Progenitor cell of endocrine pancreas (in vitro differentiated cells): ENCODE results near the gene KDM1B. TPM values are rescaled to one million over a fixed set of nuclear protein-coding genes. Genes with fewer than 3 reads are reported as not detected.
"Not testable (repeated sequence)": the region's sequence is repeated elsewhere in the genome, so short reads cannot be mapped to it uniquely, and the experiment has no call there.

ENCODE experiments used
- DNase-seq: peaks from one replicate; pipeline ENCODE4 v3.0.0; 2021; ENCODE audit warnings: low spot score; ENCODE audit not compliant: unreplicated experiment
- H3K27ac Mint-ChIP-seq: 2 replicates; pipeline ENCODE4 v1.8.0; 2021; ENCODE audit warnings: mild to moderate bottlenecking, moderate library complexity, mixed read lengths
- H3K27me3 Mint-ChIP-seq: 2 replicates; pipeline ENCODE4 v1.8.0; 2021; ENCODE audit warnings: mixed read lengths
- H3K36me3 Mint-ChIP-seq: 2 replicates; pipeline ENCODE4 v1.8.0; 2022; ENCODE audit warnings: mixed read lengths; ENCODE audit not compliant: insufficient read depth
- H3K4me1 Mint-ChIP-seq: 2 replicates; pipeline ENCODE4 v1.8.0; 2021; ENCODE audit warnings: low read depth, mixed read lengths
- H3K4me3 Mint-ChIP-seq: 2 replicates; pipeline ENCODE4 v1.8.0; 2021; ENCODE audit warnings: low read depth, mild to moderate bottlenecking, moderate library complexity, mixed read lengths
- H3K9me3 Mint-ChIP-seq: 2 replicates; pipeline ENCODE4 v1.8.0; 2021; ENCODE audit warnings: low read depth, mixed read lengths
- total RNA-seq: library from RNA; stranded (reverse); gene quantifications from 2 replicates; pipeline ENCODE4 v1.2.1, GENCODE V29; 2021
- TF ChIP-seq, protein P1 (sequence below): fragments of 200-600 bp; sonication (generic); IDR thresholded peaks from one replicate; pipeline ENCODE4 v1.5.0; 2021; ENCODE audit warnings: antibody characterized with exemption, mild to moderate bottlenecking; ENCODE audit not compliant: unreplicated experiment

Gene KDM1B
- total RNA-seq, 1 donor from 2014 or later: 21.7 TPM

- Mint-ChIP-seq H3K27me3 (no peaks in the 10 kb centered on the region), H3K4me3 (no peak overlapping the region), H3K4me1 (no peaks in the 10 kb centered on the region), H3K36me3 (peaks cover 45% of the 10 kb centered on the region), H3K9me3 (peaks cover 25% of the 10 kb centered on the region), H3K27ac (no peak overlapping the region)
- DNase-seq: no peak
- TF ChIP-seq, protein P1, sequence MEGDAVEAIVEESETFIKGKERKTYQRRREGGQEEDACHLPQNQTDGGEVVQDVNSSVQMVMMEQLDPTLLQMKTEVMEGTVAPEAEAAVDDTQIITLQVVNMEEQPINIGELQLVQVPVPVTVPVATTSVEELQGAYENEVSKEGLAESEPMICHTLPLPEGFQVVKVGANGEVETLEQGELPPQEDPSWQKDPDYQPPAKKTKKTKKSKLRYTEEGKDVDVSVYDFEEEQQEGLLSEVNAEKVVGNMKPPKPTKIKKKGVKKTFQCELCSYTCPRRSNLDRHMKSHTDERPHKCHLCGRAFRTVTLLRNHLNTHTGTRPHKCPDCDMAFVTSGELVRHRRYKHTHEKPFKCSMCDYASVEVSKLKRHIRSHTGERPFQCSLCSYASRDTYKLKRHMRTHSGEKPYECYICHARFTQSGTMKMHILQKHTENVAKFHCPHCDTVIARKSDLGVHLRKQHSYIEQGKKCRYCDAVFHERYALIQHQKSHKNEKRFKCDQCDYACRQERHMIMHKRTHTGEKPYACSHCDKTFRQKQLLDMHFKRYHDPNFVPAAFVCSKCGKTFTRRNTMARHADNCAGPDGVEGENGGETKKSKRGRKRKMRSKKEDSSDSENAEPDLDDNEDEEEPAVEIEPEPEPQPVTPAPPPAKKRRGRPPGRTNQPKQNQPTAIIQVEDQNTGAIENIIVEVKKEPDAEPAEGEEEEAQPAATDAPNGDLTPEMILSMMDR: no peak
These were observed 16.6 kb downstream of the KDM1B start for GRCh38 chr6:18171871-18172270.

- H3K27me3 Mint-ChIP-seq, H3K4me1 Mint-ChIP-seq, DNase-seq, H3K27ac Mint-ChIP-seq, H3K4me3 Mint-ChIP-seq: not testable (repeated sequence)
- peaks cover 44% of the 10 kb centered on the region for H3K36me3 Mint-ChIP-seq
- peaks cover 21% of the 10 kb centered on the region for H3K9me3 Mint-ChIP-seq
These were observed 21.0 kb downstream of the KDM1B start for GRCh38 chr6:18176198-18176597.

DNA sequence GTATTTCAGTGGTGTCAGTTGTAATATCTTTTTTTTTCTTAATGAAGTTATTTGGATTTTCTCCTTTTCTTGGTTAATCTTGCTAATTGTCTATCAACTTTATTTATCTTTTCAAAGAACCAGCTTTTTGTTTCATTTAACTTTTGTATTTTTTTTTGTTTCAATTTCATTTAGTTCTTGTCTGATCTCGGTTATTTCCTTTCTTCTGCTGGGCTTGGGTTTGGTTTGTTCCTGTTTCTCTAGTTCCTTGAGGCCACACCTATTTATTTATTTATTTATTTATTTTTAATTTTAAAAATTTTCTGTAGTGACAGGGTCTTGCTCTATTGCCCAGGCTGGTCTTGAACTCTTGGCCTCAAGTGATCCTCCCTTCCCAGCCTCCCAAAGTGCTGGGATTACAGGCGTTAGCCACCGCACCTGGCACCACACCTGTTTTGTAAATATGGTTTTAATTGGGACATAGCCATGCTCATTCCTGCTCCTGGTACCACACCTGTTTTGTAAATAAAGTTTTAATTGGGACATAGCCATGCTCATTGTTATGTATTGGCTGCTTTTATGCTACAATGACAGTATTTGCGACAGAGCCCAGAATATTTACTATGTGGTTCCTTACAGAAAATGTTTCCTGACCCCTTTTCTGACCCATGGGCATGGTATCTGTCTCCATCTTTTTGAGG, 22.2 kb downstream of the KDM1B start:
- Mint-ChIP-seq H3K9me3 (peaks cover 21% of the 10 kb centered on the region), H3K36me3 (peaks cover 44% of the 10 kb centered on the region), H3K4me3 (no peak overlapping the region), H3K27me3 (no peaks in the 10 kb centered on the region), H3K4me1 (no peaks in the 10 kb centered on the region), H3K27ac (no peak overlapping the region)
- TF ChIP-seq, protein P1: no peak
- DNase-seq: no peak

GRCh38 chr6:18178960-18179615, 23.9 kb downstream of the KDM1B start:
- TF ChIP-seq, protein P1: no peak
- Mint-ChIP-seq H3K36me3 (peaks cover 44% of the 10 kb centered on the region), H3K27me3 (no peaks in the 10 kb centered on the region), H3K27ac (no peak overlapping the region), H3K4me1 (no peaks in the 10 kb centered on the region), H3K9me3 (peaks cover 21% of the 10 kb centered on the region), H3K4me3 (no peak overlapping the region)
- DNase-seq: no peak

DNA sequence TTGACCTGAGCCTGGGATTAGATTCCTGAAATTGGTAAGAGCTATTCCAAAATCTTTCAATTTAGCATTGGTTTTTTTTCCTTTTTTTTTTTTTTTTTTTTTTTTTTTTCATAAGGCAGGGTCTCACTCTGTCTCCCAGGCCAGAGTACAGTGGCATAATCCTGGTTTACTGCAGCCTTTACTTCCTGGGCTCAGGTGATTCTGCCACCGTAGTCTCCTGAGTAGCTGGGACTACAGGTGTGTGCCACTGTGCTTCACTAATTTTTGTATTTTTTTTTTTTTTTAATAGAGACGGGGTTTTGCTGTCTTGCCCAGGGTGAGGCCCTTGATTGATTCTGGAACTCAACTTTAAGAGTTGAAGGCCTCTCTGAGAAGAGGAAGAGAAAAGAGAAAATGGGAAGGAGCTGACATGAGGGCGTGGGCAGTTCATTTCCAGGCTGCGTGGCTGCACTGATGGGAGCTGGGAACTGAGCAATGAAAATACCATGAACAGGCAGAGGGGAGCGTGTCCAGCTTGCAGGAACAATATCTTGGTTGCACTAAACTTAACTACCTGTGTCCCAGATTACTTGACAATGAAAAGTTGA, 24.6 kb downstream of the KDM1B start:
- Mint-ChIP-seq H3K36me3 (peaks cover 38% of the 10 kb centered on the region), H3K27me3 (no peaks in the 10 kb centered on the region), H3K4me1 (no peaks in the 10 kb centered on the region), H3K27ac (no peak overlapping the region), H3K9me3 (peaks cover 21% of the 10 kb centered on the region), H3K4me3 (no peak overlapping the region)
- no peak for DNase-seq
- TF ChIP-seq, protein P1: no peak
